ENCODE measurements around the gene PHACTR3.

PHACTR3 gene

DNA sequence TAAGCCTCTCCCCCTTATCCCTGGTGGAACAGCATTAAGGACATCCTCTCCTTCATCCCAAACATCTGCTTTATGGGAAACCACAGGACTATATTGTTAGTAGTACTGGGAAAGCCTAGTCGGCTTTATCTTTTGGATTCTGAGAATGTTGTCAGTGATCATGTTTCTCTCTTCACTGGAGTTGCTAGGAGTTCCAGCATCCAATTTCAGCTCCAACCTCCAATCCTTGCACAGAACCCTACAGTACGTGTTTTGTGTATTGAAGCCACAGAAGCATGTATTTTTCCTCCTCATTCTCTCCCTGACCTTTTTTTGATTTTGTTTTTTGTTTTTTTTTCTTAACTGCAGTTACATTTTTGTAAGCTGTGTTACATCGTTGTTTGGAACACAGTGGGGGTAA lies 84.0 kb downstream of the PHACTR3 start:
- Histone ChIP-seq H3K36me3 (ENCODE audit: control insufficient read depth, insufficient read depth, low read length) (no peaks in the 10 kb centered on the region), H3K4me1 (ENCODE audit: control insufficient read depth, insufficient read depth, low read length) (no peaks in the 10 kb centered on the region), H3K9ac (ENCODE audit: low read length) (no peak overlapping the region), H3K4me3 (ENCODE audit: low read length) (no peak overlapping the region), H3K9me3 (ENCODE audit: control insufficient read depth, low read length) (no peaks in the 10 kb centered on the region), H3K27me3 (ENCODE audit: control insufficient read depth, insufficient read depth, low read length) (peaks cover 4% of the 10 kb centered on the region)

DNA sequence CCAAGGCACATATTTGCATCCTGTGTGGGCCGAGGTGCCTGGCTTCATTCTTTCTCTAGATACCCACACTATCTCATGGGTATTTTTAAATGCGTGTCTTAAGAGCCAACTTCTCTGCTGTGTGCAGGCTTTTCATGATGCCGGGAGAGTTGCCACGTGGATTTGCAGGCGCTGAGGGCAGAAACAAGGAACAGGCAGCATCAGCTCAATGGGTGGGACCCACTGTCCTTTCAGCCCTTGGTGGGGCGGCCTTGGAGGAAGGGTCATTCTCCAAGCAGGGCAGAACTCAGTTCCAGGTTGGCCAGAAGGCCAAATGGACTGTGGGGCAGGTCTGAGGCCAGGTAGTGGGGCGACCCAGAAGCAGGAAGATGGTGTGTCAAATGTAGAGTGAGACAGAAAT lies 84.7 kb downstream of the PHACTR3 start:
- Histone ChIP-seq H3K27me3 (ENCODE audit: control insufficient read depth, insufficient read depth, low read length) (peaks cover 4% of the 10 kb centered on the region), H3K9me3 (ENCODE audit: control insufficient read depth, low read length) (no peaks in the 10 kb centered on the region), H3K4me3 (ENCODE audit: low read length) (no peak overlapping the region), H3K36me3 (ENCODE audit: control insufficient read depth, insufficient read depth, low read length) (no peaks in the 10 kb centered on the region), H3K9ac (ENCODE audit: low read length) (no peak overlapping the region), H3K4me1 (ENCODE audit: control insufficient read depth, insufficient read depth, low read length) (no peaks in the 10 kb centered on the region)

DNA sequence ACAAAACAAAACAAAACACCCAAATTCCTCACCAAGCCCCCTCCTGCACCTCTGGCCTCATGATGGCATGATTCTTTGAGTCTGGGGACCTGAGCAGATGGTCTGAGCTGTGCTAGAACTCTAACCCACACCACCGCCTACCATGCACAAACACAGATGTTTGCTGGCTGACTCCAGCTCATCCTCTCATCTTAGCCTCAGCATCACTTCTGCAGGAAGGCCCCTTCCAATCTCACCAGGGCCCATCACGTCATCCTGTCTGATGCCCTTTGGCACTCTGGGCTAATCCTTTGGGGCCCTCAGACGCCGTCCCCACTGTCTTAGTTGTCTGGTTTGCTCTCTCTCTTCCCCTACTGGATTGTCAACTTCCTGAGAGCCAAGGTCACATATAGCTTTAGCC lies 85.8 kb downstream of the PHACTR3 start:
- H3K36me3 ChIP-seq (ENCODE audit: control insufficient read depth, insufficient read depth, low read length), result no peaks in the 10 kb centered on the region
- no peaks in the 10 kb centered on the region for H3K9me3 ChIP-seq (ENCODE audit: control insufficient read depth, low read length)
- no peak overlapping the region for H3K9ac ChIP-seq (ENCODE audit: low read length)
- H3K4me3 ChIP-seq (ENCODE audit: low read length), result no peak overlapping the region
- peaks cover 4% of the 10 kb centered on the region for H3K27me3 ChIP-seq (ENCODE audit: control insufficient read depth, insufficient read depth, low read length)
- no peaks in the 10 kb centered on the region for H3K4me1 ChIP-seq (ENCODE audit: control insufficient read depth, insufficient read depth, low read length)

DNA sequence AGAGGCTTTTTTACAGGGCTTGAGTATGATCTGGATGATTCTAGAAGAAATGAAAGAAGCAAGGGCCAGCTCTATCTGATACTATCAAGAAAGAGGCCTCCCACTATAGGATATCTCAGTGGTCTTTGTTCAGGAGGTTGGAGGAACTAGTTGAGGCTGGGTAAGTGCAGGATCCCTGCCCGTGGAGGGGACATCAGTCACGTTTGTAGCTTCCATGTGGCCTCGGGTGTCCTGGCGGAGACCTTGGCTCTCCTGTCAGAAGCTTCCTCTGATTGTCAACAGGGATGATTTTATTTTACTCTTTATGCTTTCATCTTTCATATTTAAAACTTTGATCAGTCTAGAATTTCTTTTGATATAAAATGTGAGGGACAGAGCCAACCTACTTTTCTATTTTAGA lies 86.6 kb downstream of the PHACTR3 start:
- Histone ChIP-seq H3K4me3 (ENCODE audit: low read length) (no peak overlapping the region), H3K4me1 (ENCODE audit: control insufficient read depth, insufficient read depth, low read length) (no peaks in the 10 kb centered on the region), H3K27me3 (ENCODE audit: control insufficient read depth, insufficient read depth, low read length) (peaks cover 4% of the 10 kb centered on the region), H3K36me3 (ENCODE audit: control insufficient read depth, insufficient read depth, low read length) (no peaks in the 10 kb centered on the region), H3K9ac (ENCODE audit: low read length) (no peak overlapping the region), H3K9me3 (ENCODE audit: control insufficient read depth, low read length) (no peaks in the 10 kb centered on the region)

DNA sequence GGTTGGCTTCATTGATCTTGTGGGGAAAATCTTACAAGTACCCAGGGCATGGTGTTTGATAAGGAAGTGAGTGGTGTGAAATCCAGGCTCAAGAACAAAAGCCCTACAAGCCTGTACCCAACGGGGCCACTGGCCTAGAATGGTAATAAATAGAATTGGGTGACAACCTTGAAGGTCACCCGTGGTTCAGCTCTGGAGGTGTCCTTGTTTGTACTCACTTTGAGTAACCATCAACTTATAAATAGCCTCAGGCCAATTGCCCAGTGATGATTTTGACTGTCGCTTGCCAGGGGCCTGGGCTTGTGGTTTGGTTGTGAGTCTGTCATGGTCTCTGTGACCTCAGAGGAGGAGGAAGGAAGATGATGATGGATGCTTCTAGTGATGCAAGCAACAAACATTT lies 87.8 kb downstream of the PHACTR3 start:
- H3K4me1 ChIP-seq (ENCODE audit: control insufficient read depth, insufficient read depth, low read length), result no peaks in the 10 kb centered on the region

DNA sequence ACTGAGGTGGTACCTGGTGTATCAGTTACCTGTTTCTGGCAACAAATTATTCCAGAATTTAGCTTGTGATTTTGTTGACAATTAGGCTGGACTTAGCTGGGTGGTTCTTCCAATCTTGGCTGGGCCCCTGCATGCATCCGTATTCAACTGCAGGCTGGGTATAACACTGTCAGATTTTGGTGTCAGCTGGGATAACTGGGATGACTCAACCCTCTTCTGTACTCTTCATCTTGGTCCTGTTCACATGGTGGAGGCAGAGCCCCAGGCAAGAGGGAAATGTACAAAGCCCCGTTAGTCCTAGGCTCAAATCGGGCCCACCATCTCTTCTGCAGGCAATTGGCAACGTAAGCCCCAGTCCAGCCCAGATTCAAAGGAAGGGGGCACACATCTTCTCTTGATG lies 89.2 kb downstream of the PHACTR3 start:
- H3K4me1 ChIP-seq (ENCODE audit: control insufficient read depth, insufficient read depth, low read length), result no peaks in the 10 kb centered on the region
- H3K9me3 ChIP-seq (ENCODE audit: control insufficient read depth, low read length), result no peaks in the 10 kb centered on the region
- H3K9ac ChIP-seq (ENCODE audit: low read length), result no peak overlapping the region
- no peaks in the 10 kb centered on the region for H3K36me3 ChIP-seq (ENCODE audit: control insufficient read depth, insufficient read depth, low read length)
- H3K27me3 ChIP-seq (ENCODE audit: control insufficient read depth, insufficient read depth, low read length), result peaks cover 4% of the 10 kb centered on the region
- H3K4me3 ChIP-seq (ENCODE audit: low read length), result no peak overlapping the region

More for the DNA sequence above, 87.8 kb downstream of the PHACTR3 start:
- H3K9ac ChIP-seq (ENCODE audit: low read length), result no peak overlapping the region
- peaks cover 4% of the 10 kb centered on the region for H3K27me3 ChIP-seq (ENCODE audit: control insufficient read depth, insufficient read depth, low read length)
- no peak overlapping the region for H3K4me3 ChIP-seq (ENCODE audit: low read length)
- no peaks in the 10 kb centered on the region for H3K9me3 ChIP-seq (ENCODE audit: control insufficient read depth, low read length)
- no peaks in the 10 kb centered on the region for H3K36me3 ChIP-seq (ENCODE audit: control insufficient read depth, insufficient read depth, low read length)

DNA sequence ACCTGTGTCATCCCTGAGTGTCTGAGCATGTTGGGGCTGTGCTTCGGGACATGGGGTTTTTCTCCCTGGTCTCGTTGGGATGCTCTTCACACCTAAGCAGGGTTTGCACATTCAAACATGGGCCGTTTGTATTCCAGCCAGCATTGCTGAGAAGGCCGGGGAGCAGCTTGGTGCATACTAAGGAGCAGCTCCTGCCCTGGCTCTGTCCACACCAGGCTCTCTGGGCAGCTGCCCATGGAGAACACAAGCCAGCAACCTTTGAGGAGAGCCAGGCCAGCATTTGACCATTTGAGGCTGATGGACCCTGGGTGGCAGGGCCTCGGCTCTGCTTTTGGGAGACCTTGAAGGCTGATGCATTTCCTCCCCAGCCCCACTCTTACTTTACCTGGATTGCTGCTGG lies 92.1 kb downstream of the PHACTR3 start:
- Histone ChIP-seq H3K4me1 (ENCODE audit: control insufficient read depth, insufficient read depth, low read length) (no peaks in the 10 kb centered on the region), H3K9me3 (ENCODE audit: control insufficient read depth, low read length) (no peaks in the 10 kb centered on the region), H3K27me3 (ENCODE audit: control insufficient read depth, insufficient read depth, low read length) (no peaks in the 10 kb centered on the region), H3K4me3 (ENCODE audit: low read length) (no peak overlapping the region), H3K9ac (ENCODE audit: low read length) (no peak overlapping the region), H3K36me3 (ENCODE audit: control insufficient read depth, insufficient read depth, low read length) (no peaks in the 10 kb centered on the region)

DNA sequence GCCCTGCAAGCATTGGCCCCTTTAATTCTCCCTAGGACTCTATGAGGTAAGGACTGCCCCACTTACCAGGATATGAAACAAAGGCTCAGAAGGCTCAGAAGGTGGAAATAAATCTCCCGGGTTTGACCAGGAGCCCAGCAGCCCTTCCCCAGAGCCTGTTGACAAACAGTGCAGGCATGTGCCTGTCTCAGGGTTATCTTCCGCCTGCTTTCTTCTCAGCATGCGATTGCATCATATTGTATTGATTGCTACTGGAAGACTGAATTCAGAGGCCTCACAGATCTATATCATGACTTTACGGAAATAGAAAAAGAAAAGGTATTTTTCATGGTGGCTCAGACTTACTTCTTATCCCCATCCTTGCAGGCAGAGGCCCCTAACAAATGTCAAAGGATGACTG lies 92.7 kb downstream of the PHACTR3 start:
- H3K36me3 ChIP-seq (ENCODE audit: control insufficient read depth, insufficient read depth, low read length), result no peaks in the 10 kb centered on the region
- no peak overlapping the region for H3K4me3 ChIP-seq (ENCODE audit: low read length)
- H3K9me3 ChIP-seq (ENCODE audit: control insufficient read depth, low read length), result no peaks in the 10 kb centered on the region
- no peaks in the 10 kb centered on the region for H3K4me1 ChIP-seq (ENCODE audit: control insufficient read depth, insufficient read depth, low read length)
- no peak overlapping the region for H3K9ac ChIP-seq (ENCODE audit: low read length)
- H3K27me3 ChIP-seq (ENCODE audit: control insufficient read depth, insufficient read depth, low read length), result no peaks in the 10 kb centered on the region

DNA sequence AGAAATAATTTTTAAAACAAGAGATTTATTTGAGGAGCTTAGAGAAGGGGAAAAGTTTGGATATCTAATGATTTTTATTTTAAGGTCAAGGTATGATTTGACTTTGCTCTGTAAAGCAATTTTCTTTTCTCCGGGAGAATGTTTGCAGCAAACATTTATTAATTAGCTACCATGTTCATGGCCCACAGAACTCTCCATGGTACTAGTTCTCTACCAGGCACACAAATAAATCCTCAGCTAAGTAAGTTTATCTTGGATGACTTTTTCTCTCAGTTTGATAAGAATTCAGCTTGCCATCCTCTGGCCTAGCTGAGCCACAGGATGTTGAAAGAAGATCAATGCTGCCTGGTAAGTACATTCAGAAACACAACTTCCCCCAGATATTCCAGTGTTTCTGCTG lies 94.3 kb downstream of the PHACTR3 start:
- Histone ChIP-seq H3K9me3 (ENCODE audit: control insufficient read depth, low read length) (no peaks in the 10 kb centered on the region), H3K36me3 (ENCODE audit: control insufficient read depth, insufficient read depth, low read length) (no peaks in the 10 kb centered on the region), H3K9ac (ENCODE audit: low read length) (no peak overlapping the region), H3K4me3 (ENCODE audit: low read length) (no peak overlapping the region), H3K4me1 (ENCODE audit: control insufficient read depth, insufficient read depth, low read length) (no peaks in the 10 kb centered on the region), H3K27me3 (ENCODE audit: control insufficient read depth, insufficient read depth, low read length) (no peaks in the 10 kb centered on the region)

DNA sequence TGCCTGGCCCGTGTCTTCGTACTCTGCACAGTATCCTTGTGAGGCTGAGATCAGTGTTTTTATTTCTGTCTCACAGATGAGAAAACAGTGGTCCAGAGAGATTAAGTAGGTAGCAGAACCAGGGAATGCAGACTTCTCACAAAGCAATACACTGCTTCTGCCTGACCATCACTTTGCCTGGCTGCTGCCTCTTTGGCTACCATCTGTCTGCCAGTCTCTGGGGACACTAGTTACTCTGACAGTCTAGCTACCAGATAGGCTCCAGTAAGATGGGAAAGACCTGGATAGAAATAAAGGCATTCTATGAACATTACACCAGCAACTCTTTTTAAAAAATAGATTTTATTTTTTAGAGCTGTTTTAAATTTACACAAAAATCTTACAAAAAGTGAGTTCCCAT lies 96.9 kb downstream of the PHACTR3 start:
- Histone ChIP-seq H3K4me3 (ENCODE audit: low read length) (no peak overlapping the region), H3K36me3 (ENCODE audit: control insufficient read depth, insufficient read depth, low read length) (no peaks in the 10 kb centered on the region), H3K27me3 (ENCODE audit: control insufficient read depth, insufficient read depth, low read length) (no peaks in the 10 kb centered on the region), H3K4me1 (ENCODE audit: control insufficient read depth, insufficient read depth, low read length) (no peaks in the 10 kb centered on the region), H3K9ac (ENCODE audit: low read length) (no peak overlapping the region), H3K9me3 (ENCODE audit: control insufficient read depth, low read length) (no peaks in the 10 kb centered on the region)

DNA sequence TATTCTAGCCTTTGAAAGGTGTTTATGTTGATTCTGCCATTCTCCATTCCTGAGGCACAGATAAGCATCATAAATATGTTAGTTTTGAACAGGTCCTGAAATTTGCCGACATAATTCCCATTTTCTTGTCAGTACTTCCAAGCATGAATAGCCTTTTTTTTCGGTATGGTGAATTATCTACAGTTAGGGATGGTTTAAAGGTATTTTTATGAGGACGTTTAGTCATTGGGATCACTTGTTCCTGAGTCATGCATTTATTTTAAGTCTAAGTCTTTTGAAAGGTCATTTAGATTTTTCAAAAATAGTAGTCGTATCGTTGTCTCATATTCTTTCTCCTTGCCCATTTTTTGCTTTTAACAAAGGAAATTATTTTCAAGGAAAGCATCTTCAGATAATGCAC lies 98.7 kb downstream of the PHACTR3 start:
- H3K9ac ChIP-seq (ENCODE audit: low read length), result no peak overlapping the region
- no peaks in the 10 kb centered on the region for H3K27me3 ChIP-seq (ENCODE audit: control insufficient read depth, insufficient read depth, low read length)
- H3K9me3 ChIP-seq (ENCODE audit: control insufficient read depth, low read length), result no peaks in the 10 kb centered on the region
- no peak overlapping the region for H3K4me3 ChIP-seq (ENCODE audit: low read length)
- no peaks in the 10 kb centered on the region for H3K4me1 ChIP-seq (ENCODE audit: control insufficient read depth, insufficient read depth, low read length)
- no peaks in the 10 kb centered on the region for H3K36me3 ChIP-seq (ENCODE audit: control insufficient read depth, insufficient read depth, low read length)

DNA sequence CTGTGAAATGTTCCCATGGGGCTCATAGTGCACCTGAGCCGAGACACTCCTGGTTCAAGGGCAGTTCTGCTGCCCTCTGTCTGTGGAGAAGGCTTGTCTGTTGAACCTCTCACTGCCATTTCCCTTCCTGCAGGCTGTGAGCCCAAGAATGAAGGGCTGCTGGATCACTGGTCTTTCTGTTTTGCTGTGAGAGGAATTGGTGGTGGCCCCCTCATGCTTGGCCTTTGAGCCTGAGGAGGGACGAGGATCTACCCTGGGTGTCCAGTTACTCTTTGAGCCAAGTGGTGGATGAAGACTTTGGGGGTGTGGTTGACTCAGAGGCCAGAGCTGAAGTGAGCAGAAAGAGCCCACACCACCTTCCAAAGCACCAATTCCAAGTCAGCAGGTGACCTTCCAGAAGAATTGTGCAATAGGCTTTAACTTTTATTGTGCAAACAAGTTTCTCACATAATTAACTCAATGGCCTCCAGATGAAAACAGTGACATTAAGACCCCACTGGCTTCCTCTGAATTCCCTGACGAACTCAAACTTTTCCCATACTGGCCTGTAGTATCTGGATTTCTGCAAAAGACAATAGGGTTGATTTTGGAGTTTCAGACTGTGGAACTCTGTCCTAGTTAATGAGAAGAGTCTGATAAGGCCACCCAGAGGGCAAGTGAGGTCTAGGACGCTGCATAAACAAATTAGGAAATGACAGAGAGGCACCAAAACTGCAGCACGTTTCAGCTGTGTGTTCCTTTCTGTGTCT lies 101.5 kb downstream of the PHACTR3 start:
- Histone ChIP-seq H3K9ac (ENCODE audit: low read length) (no peak overlapping the region), H3K4me1 (ENCODE audit: control insufficient read depth, insufficient read depth, low read length) (no peaks in the 10 kb centered on the region), H3K27me3 (ENCODE audit: control insufficient read depth, insufficient read depth, low read length) (no peaks in the 10 kb centered on the region), H3K9me3 (ENCODE audit: control insufficient read depth, low read length) (no peaks in the 10 kb centered on the region), H3K4me3 (ENCODE audit: low read length) (no peak overlapping the region), H3K36me3 (ENCODE audit: control insufficient read depth, insufficient read depth, low read length) (no peaks in the 10 kb centered on the region)

DNA sequence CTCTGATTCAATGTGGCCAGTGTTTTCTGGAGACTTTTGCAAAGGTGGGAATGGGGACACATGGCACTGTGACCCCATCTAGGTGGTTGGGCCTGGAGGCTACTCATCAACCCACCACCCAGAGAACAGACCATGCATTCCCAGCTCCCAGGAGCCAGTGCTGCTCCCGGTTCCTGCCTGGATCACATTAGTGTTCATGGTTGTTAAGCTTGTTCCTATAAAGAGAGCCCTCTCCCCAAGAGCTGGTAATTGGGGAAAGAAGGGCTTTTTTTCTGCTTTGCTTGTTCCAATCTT lies 102.0 kb downstream of the PHACTR3 start:
- H3K36me3 ChIP-seq (ENCODE audit: control insufficient read depth, insufficient read depth, low read length), result no peaks in the 10 kb centered on the region
- no peaks in the 10 kb centered on the region for H3K27me3 ChIP-seq (ENCODE audit: control insufficient read depth, insufficient read depth, low read length)
- no peak overlapping the region for H3K9ac ChIP-seq (ENCODE audit: low read length)
- H3K4me3 ChIP-seq (ENCODE audit: low read length), result no peak overlapping the region
- no peaks in the 10 kb centered on the region for H3K4me1 ChIP-seq (ENCODE audit: control insufficient read depth, insufficient read depth, low read length)
- H3K9me3 ChIP-seq (ENCODE audit: control insufficient read depth, low read length), result no peaks in the 10 kb centered on the region

Measured in mucosa of stomach (tissue), 1 donor.